ENCODE measurements around the gene PRELID3B. TPM values are rescaled to one million over a fixed set of nuclear protein-coding genes. Genes with fewer than 3 reads are reported as not detected.
"Not testable (repeated sequence)": the region's sequence is repeated elsewhere in the genome, so short reads cannot be mapped to it uniquely, and the experiment has no call there.

PRELID3B gene
- total RNA-seq, 1 experiment from 2014 or later, result 108 TPM

- DNase-seq (ENCODE audit: low read depth, low spot score), result no peak
- in situ Hi-C loops (cut with HindIII; ENCODE audit: low pct_unique_long_range_greater_than_20kb, low sequenced_read_pairs), result no loop called here
Measured at GRCh38 chr20:59016795-59017492, 25.6 kb downstream of the PRELID3B start.

GRCh38 chr20:59015812-59016711 is 26.5 kb downstream of the PRELID3B start:
- in situ Hi-C loops (cut with HindIII; ENCODE audit: low pct_unique_long_range_greater_than_20kb, low sequenced_read_pairs), result no loop called here

GRCh38 chr20:59015411-59015810 is 27.2 kb downstream of the PRELID3B start:
- DNase-seq (ENCODE audit: low read depth, low spot score), result no peak
- in situ Hi-C loops (cut with HindIII; ENCODE audit: low pct_unique_long_range_greater_than_20kb, low sequenced_read_pairs), result no loop called here

More at GRCh38 chr20:59015812-59016711, 26.5 kb downstream of the PRELID3B start:
- no peak for DNase-seq (ENCODE audit: low read depth, low spot score)

- DNase-seq (ENCODE audit: low read depth, low spot score), result no peak
- in situ Hi-C loops (cut with HindIII; ENCODE audit: low pct_unique_long_range_greater_than_20kb, low sequenced_read_pairs), result no loop called here
Measured at GRCh38 chr20:59014680-59015389, 27.8 kb downstream of the PRELID3B start.

- DNase-seq (ENCODE audit: low read depth, low spot score), result no peak
- in situ Hi-C loops (cut with HindIII; ENCODE audit: low pct_unique_long_range_greater_than_20kb, low sequenced_read_pairs), result no loop called here
Measured at GRCh38 chr20:59013959-59014608, 28.5 kb downstream of the PRELID3B start.

GRCh38 chr20:59013031-59013951 is 29.3 kb downstream of the PRELID3B start:
- in situ Hi-C loops (cut with HindIII; ENCODE audit: low pct_unique_long_range_greater_than_20kb, low sequenced_read_pairs), result no loop called here
- no peak for DNase-seq (ENCODE audit: low read depth, low spot score)

GRCh38 chr20:59011874-59012157 is 30.8 kb downstream of the PRELID3B start:
- in situ Hi-C loops (cut with HindIII; ENCODE audit: low pct_unique_long_range_greater_than_20kb, low sequenced_read_pairs); DNase-seq (ENCODE audit: low read depth, low spot score): not testable (repeated sequence)

GRCh38 chr20:59010995-59011873 is 31.4 kb downstream of the PRELID3B start:
- in situ Hi-C loops (cut with HindIII; ENCODE audit: low pct_unique_long_range_greater_than_20kb, low sequenced_read_pairs), result no loop called here

GRCh38 chr20:59010321-59010994 is 32.1 kb downstream of the PRELID3B start:
- peak; percentile 67 for DNase-seq (ENCODE audit: low read depth, low spot score)

More at GRCh38 chr20:59010995-59011873, 31.4 kb downstream of the PRELID3B start:
- peak; percentile 78 for DNase-seq (ENCODE audit: low read depth, low spot score)

GRCh38 chr20:59008715-59009336 is 33.8 kb downstream of the PRELID3B start:
- in situ Hi-C loops (cut with HindIII; ENCODE audit: low pct_unique_long_range_greater_than_20kb, low sequenced_read_pairs), result no loop called here

More at GRCh38 chr20:59010321-59010994, 32.1 kb downstream of the PRELID3B start:
- in situ Hi-C loops (cut with HindIII; ENCODE audit: low pct_unique_long_range_greater_than_20kb, low sequenced_read_pairs), result no loop called here

GRCh38 chr20:59007665-59008511 is 34.7 kb downstream of the PRELID3B start:
- in situ Hi-C loops (cut with HindIII; ENCODE audit: low pct_unique_long_range_greater_than_20kb, low sequenced_read_pairs), result no loop called here
- DNase-seq (ENCODE audit: low read depth, low spot score), result no peak

More at GRCh38 chr20:59008715-59009336, 33.8 kb downstream of the PRELID3B start:
- DNase-seq (ENCODE audit: low read depth, low spot score), result no peak

GRCh38 chr20:59006864-59007664 is 35.5 kb downstream of the PRELID3B start, which contains the start of gene CTSZ:
Gene CTSZ (minus strand): TSS chr20:59007254. CDS start chr20:59007128, 126 bp downstream.
- DNase-seq (ENCODE audit: low read depth, low spot score), result no peak
- in situ Hi-C loops (cut with HindIII; ENCODE audit: low pct_unique_long_range_greater_than_20kb, low sequenced_read_pairs), result no loop called here

GRCh38 chr20:59006167-59006863 is 36.3 kb downstream of the PRELID3B start:
- in situ Hi-C loops (cut with HindIII; ENCODE audit: low pct_unique_long_range_greater_than_20kb, low sequenced_read_pairs), result no loop called here
- no peak for DNase-seq (ENCODE audit: low read depth, low spot score)

Data from SK-MEL-5 (cell line).